Small intestine (tissue), 7 donors: Measurements from ENCODE around the gene TYMS. TPM values are rescaled to one million over a fixed set of nuclear protein-coding genes. Genes with fewer than 3 reads are reported as not detected.

ENCODE experiments used
- DNase-seq, 2 donors: peaks; one replicate each; pipeline versions ENCODE4 v3.0.0 to v3.0.0-alpha.2; 2013
- FAIRE-seq: peaks from 2 replicates; lab custom pipeline; 2012; peaks lifted over from hg19 to GRCh38; lab: Jason Lieb, UNC
- H3K27ac ChIP-seq, 3 donors: one replicate each; pipeline ENCODE4 v1.5.1; 2013; ENCODE audit warnings: low read length in 2 of 3, mild to moderate bottlenecking in 2 of 3, control low read depth in 1 of 3, inconsistent platforms in 1 of 3, low read depth in 1 of 3, moderate library complexity in 1 of 3
- H3K27me3 ChIP-seq, 3 donors: one replicate each; pipeline ENCODE4 v1.6.1; 2013; ENCODE audit warnings: low read length in 3 of 3, inconsistent platforms in 1 of 3; ENCODE audit not compliant: control insufficient read depth in 3 of 3, insufficient read depth in 3 of 3
- H3K36me3 ChIP-seq, 3 donors: one replicate each; pipeline ENCODE4 v1.6.1; 2013; ENCODE audit warnings: low read length in 3 of 3, inconsistent platforms in 1 of 3, low read depth in 1 of 3, mild to moderate bottlenecking in 1 of 3, moderate library complexity in 1 of 3; ENCODE audit not compliant: control insufficient read depth in 3 of 3, insufficient read depth in 2 of 3
- H3K4me1 ChIP-seq, 3 donors: one replicate each; pipeline ENCODE4 v1.6.1; 2013; ENCODE audit warnings: low read length in 2 of 3, inconsistent platforms in 1 of 3, low read depth in 1 of 3, mild to moderate bottlenecking in 1 of 3, moderate library complexity in 1 of 3; ENCODE audit not compliant: control insufficient read depth in 3 of 3, insufficient read depth in 2 of 3
- H3K4me3 ChIP-seq, 3 donors: one replicate each; pipeline ENCODE4 v1.5.1; 2013; ENCODE audit warnings: low read length in 3 of 3, control low read depth in 1 of 3, inconsistent platforms in 1 of 3, low read depth in 1 of 3, mild to moderate bottlenecking in 1 of 3, moderate library complexity in 1 of 3
- H3K9me3 ChIP-seq, 2 donors: one replicate each; pipeline ENCODE4 v1.6.1; 2013; ENCODE audit warnings: low read depth in 1 of 2, low read length in 1 of 2; ENCODE audit not compliant: control insufficient read depth in 2 of 2, insufficient read depth in 1 of 2
- WGBS, 3 donors: extraction: QIAGEN DNeasy Blood & Tissue Kit; methylation state at CpG; one replicate each; pipeline ENCODE4 v1.1.7; 2013; 5-methylcytosine and 5-hydroxymethylcytosine counted together
- polyA plus RNA-seq, 4 donors: library from polyadenylated mRNA; stranded (reverse) in 3 of 4; unstranded in 1 of 4; fragments of 200-250 nt in 3 of 4; fragments of 120-200 nt in 1 of 4; gene quantifications; one replicate each; pipeline versions ENCODE4 v1.2.1 to v1.2.3, GENCODE V29; 2013
- donor health status: healthy with polysubstance abuse.
- donor health status: control.
- donor health status: control.
- donor health status: Bipolar disorder and iron deficiency.
- donor health status: healthy.

The TYMS gene
- polyA plus RNA-seq, 4 donors = 6.2 to 74.6 (median 31.4) TPM

GRCh38 chr18:662197-662596 lies 4.7 kb downstream of the TYMS start:
- H3K4me1 ChIP-seq = peaks cover 0 to 5% (median 0%) of the 10 kb centered on the region in 3 donors
- H3K4me3 ChIP-seq = no peak overlapping the region
- FAIRE-seq (no peak), DNase-seq (no peak)
- H3K27me3 ChIP-seq = no peaks in the 10 kb centered on the region
- peaks cover 0 to 12% of the 10 kb centered on the region in 2 donors for H3K9me3 ChIP-seq
- WGBS, 3 donors = 95 to 100% (median 98%) methylated on average over 3 to 4 of the region's 4 CpGs
- H3K27ac ChIP-seq = no peak overlapping the region
- H3K36me3 ChIP-seq = peaks cover 0 to 29% (median 0%) of the 10 kb centered on the region in 3 donors

GRCh38 chr18:666177-666576 lies 8.7 kb downstream of the TYMS start:
- no peak overlapping the region for H3K27ac ChIP-seq
- DNase-seq = no peak
- peaks cover 0 to 4% (median 0%) of the 10 kb centered on the region in 3 donors for H3K4me1 ChIP-seq
- WGBS, 3 donors = 86 to 97% (median 94%) methylated on average over 8 of the region's 8 CpGs
- no peaks in the 10 kb centered on the region for H3K27me3 ChIP-seq
- H3K4me3 ChIP-seq = no peak overlapping the region
- FAIRE-seq = no peak
- peaks cover 0 to 36% (median 2%) of the 10 kb centered on the region in 3 donors for H3K36me3 ChIP-seq
- H3K9me3 ChIP-seq = peaks cover 0 to 12% of the 10 kb centered on the region in 2 donors

GRCh38 chr18:666628-667027 lies 9.2 kb downstream of the TYMS start:
- Histone ChIP-seq H3K27me3 (no peaks in the 10 kb centered on the region), H3K4me3 (no peak overlapping the region), H3K36me3 (peaks cover 2 to 39% (median 3%) of the 10 kb centered on the region in 3 donors), H3K4me1 (peaks cover 0 to 4% (median 0%) of the 10 kb centered on the region in 3 donors), H3K9me3 (peaks cover 0 to 12% of the 10 kb centered on the region in 2 donors), H3K27ac (no peak overlapping the region)
- FAIRE-seq = no peak
- WGBS, 3 donors = 97 to 99% (median 97%) methylated on average over 3 of the region's 3 CpGs
- no peak for DNase-seq

DNA sequence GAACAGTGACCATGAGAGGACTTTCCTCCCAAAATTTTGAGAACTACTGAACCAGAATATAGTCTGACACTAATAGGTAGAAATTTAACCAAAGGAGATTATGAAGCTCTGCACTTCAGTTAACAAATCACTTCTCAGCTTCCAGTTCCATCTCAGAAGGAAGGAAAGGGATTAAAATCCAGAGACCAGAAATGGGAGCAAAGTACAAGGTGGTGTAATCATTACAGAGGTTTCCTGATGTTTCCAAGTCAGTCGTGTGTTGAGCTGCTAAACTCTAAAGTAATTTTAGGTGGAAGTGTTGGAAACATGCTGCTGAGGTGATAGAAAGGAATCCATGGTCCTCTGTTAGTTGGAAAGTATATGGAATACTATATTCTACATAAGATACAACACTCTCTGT lies 10.8 kb downstream of the TYMS start:
- no peak overlapping the region for H3K4me3 ChIP-seq
- FAIRE-seq = no peak

DNA sequence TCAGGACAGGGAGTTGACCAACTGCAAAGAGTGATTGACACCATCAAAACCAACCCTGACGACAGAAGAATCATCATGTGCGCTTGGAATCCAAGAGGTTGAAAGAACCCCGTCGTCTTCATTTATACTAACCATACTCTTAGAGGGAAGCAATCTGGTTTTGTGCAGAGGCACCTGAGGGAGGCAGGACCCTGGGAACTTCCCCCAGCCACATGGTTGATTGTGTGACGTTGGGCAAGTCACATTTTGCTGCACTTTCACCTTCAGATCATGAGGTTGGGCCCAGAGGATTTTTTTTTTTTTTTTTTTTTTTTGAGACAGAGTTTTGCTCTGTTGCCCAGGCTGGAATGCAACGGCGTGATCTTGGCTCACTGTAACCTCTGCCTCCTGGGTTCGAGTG lies 11.6 kb downstream of the TYMS start:
- Histone ChIP-seq H3K4me3 (no peak overlapping the region), H3K27ac (no peak overlapping the region), H3K9me3 (peaks cover 0 to 6% of the 10 kb centered on the region in 2 donors), H3K4me1 (peaks cover 0 to 8% (median 0%) of the 10 kb centered on the region in 3 donors), H3K36me3 (peaks cover 9 to 36% (median 11%) of the 10 kb centered on the region in 3 donors), H3K27me3 (no peaks in the 10 kb centered on the region)
- WGBS, 3 donors = 92 to 95% (median 92%) methylated on average over 8 of the region's 8 CpGs
- DNase-seq (no peak), FAIRE-seq (no peak)

More for the DNA sequence above, 10.8 kb downstream of the TYMS start:
- Histone ChIP-seq H3K27me3 (no peaks in the 10 kb centered on the region), H3K4me1 (peaks cover 0 to 8% (median 0%) of the 10 kb centered on the region in 3 donors), H3K27ac (peak overlapping the region in 2 of 3 donors; percentile 32 to 42), H3K9me3 (peaks cover 0 to 6% of the 10 kb centered on the region in 2 donors), H3K36me3 (peaks cover 9 to 36% (median 11%) of the 10 kb centered on the region in 3 donors)
- 21 to 53% (median 21%) methylated on average over 1 of the region's 1 CpG for WGBS, 3 donors
- peak; percentile 61 to 81 for DNase-seq

DNA sequence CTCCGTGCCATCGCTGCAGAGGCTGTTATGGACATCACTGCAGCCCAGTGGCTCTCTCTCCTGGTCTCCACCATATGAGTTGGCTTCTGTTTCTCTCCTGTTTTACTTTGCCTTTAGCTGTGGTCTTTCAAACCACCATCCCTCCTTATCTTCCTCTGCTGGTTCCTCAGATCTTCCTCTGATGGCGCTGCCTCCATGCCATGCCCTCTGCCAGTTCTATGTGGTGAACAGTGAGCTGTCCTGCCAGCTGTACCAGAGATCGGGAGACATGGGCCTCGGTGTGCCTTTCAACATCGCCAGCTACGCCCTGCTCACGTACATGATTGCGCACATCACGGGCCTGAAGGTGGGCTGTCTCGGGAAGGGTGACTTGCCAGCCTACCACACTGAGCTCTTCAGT lies 13.1 kb downstream of the TYMS start:
- Histone ChIP-seq H3K4me1 (peaks cover 0 to 8% (median 0%) of the 10 kb centered on the region in 3 donors), H3K27me3 (no peaks in the 10 kb centered on the region), H3K27ac (no peak overlapping the region), H3K36me3 (peaks cover 11 to 45% (median 15%) of the 10 kb centered on the region in 3 donors), H3K9me3 (peaks cover 0 to 6% of the 10 kb centered on the region in 2 donors), H3K4me3 (no peak overlapping the region)
- DNase-seq (no peak), FAIRE-seq (no peak)
- 95 to 96% (median 95%) methylated on average over 11 of the region's 11 CpGs for WGBS, 3 donors

DNA sequence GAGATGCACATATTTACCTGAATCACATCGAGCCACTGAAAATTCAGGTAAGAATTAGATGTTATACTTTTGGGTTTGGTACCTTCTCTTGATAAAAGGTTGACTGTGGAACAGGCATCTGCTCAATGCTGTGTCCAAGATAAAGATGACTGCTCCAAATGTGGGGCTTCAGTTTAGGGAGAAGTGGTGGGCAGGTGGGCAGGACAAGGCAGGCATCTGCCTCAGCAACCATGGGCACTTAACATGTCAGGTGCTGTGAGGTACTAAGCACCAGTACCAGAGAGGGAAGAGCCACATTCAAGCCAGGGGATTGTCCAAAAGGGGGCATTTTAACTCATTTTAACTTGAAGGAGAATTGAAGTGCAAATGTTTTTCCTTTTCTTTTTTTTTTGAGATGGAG lies 14.0 kb downstream of the TYMS start:
- H3K27me3 ChIP-seq = no peaks in the 10 kb centered on the region
- H3K36me3 ChIP-seq = peaks cover 11 to 49% (median 17%) of the 10 kb centered on the region in 3 donors
- 92 to 96% (median 94%) methylated on average over 1 of the region's 1 CpG for WGBS, 3 donors
- H3K27ac ChIP-seq = no peak overlapping the region
- no peak for DNase-seq
- peaks cover 0 to 1% of the 10 kb centered on the region in 2 donors for H3K9me3 ChIP-seq
- FAIRE-seq = no peak
- H3K4me1 ChIP-seq = peaks cover 0 to 8% (median 0%) of the 10 kb centered on the region in 3 donors
- no peak overlapping the region for H3K4me3 ChIP-seq

GRCh38 chr18:673317-673716 lies 15.9 kb downstream of the TYMS start:
- H3K4me3 ChIP-seq = no peak overlapping the region
- no peak for FAIRE-seq
- H3K36me3 ChIP-seq = peaks cover 15 to 58% (median 17%) of the 10 kb centered on the region in 3 donors
- no peak for DNase-seq
- no peaks in the 10 kb centered on the region for H3K27me3 ChIP-seq
- no peaks in the 10 kb centered on the region for H3K9me3 ChIP-seq
- peaks cover 0 to 14% (median 0%) of the 10 kb centered on the region in 3 donors for H3K4me1 ChIP-seq
- H3K27ac ChIP-seq = no peak overlapping the region
- 86 to 94% (median 91%) methylated on average over 3 of the region's 3 CpGs for WGBS, 3 donors

DNA sequence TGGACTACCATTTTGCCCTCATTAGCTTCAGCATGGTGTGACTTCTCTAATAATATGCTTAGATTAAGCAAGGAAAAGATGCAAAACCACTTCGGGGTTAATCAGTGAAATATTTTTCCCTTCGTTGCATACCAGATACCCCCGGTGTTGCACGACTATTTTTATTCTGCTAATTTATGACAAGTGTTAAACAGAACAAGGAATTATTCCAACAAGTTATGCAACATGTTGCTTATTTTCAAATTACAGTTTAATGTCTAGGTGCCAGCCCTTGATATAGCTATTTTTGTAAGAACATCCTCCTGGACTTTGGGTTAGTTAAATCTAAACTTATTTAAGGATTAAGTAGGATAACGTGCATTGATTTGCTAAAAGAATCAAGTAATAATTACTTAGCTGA lies 16.3 kb downstream of the TYMS start:
- FAIRE-seq (no peak), DNase-seq (no peak)
- H3K4me3 ChIP-seq = no peak overlapping the region
- H3K27me3 ChIP-seq = no peaks in the 10 kb centered on the region
- H3K27ac ChIP-seq = no peak overlapping the region
- H3K9me3 ChIP-seq = no peaks in the 10 kb centered on the region
- peaks cover 13 to 61% (median 17%) of the 10 kb centered on the region in 3 donors for H3K36me3 ChIP-seq
- peaks cover 0 to 14% (median 0%) of the 10 kb centered on the region in 3 donors for H3K4me1 ChIP-seq
- 57 to 72% (median 67%) methylated on average over 5 of the region's 5 CpGs for WGBS, 3 donors
